HG03432 (cell line): ENCODE measurements around the gene BARX2.
A peak's percentile ranks its signal among the peaks of the same experiment; 100 is the strongest.

Experiments used
- ATAC-seq: cut with Tn5 transposase; IDR thresholded peaks from one replicate; pipeline ENCODE4 v1.9.1; 2021; ENCODE audit warnings: mild to moderate bottlenecking, moderate library complexity; ENCODE audit not compliant: unreplicated experiment

BARX2 gene

DNA sequence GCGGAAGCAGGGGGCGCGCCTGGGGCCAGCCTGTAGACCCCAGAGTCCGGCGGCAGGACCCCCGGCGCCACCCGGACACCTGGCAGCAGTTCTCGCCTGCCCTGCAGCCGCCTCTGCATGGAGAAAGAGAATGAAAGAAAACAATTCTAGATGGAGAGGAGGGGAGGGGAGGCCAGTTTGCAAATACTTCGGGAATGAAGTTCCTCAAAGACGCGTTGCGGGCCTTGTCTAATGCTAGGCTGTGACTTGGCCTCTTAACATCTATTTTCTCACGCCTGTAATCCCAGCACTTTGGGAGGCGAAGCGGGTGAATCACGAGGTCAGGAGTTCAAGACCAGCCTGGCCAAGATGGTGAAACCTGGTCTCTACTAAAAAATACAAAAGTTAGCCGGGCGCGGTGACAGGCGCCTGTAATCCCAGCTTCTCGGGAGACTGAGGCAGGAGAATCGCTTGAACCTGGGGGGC lies 2.1 kb upstream of the BARX2 start:
- ATAC-seq: no peak

DNA sequence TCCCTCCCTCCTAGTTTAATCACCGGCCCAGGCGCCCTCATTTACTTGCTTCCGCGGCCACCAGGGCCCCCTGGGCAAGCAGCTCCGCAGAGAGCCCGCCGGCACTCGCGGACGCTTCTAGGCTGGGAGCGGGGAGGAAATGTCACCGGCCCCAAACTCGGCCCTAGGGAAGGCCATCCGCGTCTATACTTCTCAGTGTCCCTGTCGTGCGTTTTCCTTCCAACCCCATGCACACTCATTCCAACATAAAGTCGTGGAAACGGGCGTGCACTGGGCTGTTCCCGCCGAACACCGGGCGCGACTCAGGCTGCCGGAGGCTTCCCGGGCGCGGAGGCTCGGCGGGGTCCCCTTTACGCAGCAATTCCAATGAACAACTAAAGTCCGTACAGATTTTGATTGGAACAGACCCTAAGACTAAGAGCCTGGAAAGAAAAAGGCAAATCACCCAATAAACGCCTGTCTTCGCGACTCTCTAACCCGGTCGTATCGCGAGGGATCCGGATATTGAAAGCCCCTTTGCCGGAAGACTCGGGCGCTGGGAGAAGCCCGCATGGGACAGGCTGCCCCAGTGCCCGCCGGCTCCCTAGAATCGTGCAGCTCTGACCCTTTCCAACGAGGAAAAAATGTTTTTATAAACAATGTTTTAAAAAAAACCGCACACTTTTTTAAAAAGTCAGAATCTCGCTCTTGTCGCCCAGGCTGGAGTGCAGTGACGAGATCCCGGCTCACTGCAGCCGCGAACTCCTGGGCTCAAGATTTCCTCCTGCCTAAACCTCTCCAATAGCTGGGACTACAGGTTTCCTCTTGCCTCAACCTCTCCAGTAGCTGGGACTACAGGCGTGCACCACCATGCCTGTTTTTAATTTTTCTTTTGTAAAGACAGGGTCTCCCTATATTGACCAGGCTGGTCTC lies 1.3 kb upstream of the BARX2 start:
- no peak for ATAC-seq

- peak; percentile 21 for ATAC-seq
Measured at GRCh38 chr11:129374993-129375750, 476 bp upstream of the BARX2 start.

GRCh38 chr11:129376658-129377341 lies 1.2 kb downstream of the BARX2 start:
- no peak for ATAC-seq

GRCh38 chr11:129377739-129378138 lies 2.1 kb downstream of the BARX2 start:
- ATAC-seq: no peak

GRCh38 chr11:129380413-129380812 lies 4.8 kb downstream of the BARX2 start:
- no peak for ATAC-seq

DNA sequence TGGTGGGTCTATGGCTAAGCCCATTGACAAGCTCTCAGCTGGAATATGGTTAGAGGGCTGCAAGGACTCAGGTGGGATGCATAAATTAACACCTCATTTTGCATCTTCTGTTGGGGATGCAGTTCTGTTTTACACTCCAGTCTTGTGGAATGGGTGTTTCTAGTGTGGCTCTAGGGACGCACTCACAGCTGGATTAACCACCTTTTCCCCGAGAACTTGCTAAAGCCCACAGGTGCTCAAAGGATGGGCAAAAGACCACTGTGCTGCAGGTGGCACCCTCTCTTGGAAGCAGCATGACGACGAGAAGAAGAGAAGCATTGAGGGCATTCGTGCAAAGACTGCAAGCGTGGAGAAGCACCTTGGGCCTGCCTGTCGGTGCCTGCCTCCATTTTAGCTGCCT lies 6.9 kb downstream of the BARX2 start:
- ATAC-seq: no peak

- ATAC-seq: no peak
Measured at GRCh38 chr11:129383060-129383459, 7.4 kb downstream of the BARX2 start.

- no peak for ATAC-seq
Measured at GRCh38 chr11:129383502-129383901, 7.9 kb downstream of the BARX2 start.

GRCh38 chr11:129384415-129384814 lies 8.8 kb downstream of the BARX2 start:
- ATAC-seq: no peak

DNA sequence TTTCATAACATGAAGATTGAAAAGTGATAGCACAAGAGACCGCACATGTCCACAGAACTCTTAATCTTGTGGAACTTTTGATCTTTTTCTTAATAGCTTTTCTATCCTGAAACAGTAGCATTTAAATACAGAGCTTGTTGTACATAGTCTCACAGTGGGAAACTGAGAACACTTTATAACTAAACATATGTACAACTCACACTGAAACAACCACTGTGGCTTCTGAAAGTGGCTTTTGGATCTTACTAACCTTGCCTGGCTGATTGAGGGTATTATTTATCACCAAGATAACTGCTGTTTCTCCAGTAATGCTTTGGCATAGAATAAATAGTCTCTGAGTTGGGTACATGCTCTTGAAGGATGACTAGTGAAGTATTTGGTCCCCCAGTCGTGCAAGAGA lies 10.2 kb downstream of the BARX2 start:
- no peak for ATAC-seq

GRCh38 chr11:129386795-129387397 lies 11.2 kb downstream of the BARX2 start:
- no peak for ATAC-seq

- no peak for ATAC-seq
Measured at GRCh38 chr11:129387434-129387833, 11.8 kb downstream of the BARX2 start.

DNA sequence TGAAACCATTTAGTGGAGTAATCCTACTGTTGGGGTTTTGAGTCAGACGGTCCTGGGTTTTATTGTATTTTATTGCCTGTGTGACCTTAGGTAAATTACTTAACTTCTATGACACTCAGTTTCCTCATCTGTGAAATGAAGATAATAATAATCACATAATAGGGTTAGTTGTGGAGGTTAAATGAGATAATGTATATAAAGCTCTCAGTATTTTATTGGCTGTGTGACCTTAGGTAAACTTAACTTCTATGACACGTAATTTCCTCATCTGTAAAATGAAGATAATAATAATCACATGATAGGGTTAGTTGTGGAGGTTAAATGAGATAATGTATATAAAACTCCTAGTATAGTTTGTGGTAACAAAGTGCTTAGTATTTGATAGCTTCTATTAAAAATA lies 13.2 kb downstream of the BARX2 start:
- ATAC-seq: no peak

GRCh38 chr11:129390303-129390821 lies 14.7 kb downstream of the BARX2 start:
- no peak for ATAC-seq

- ATAC-seq: no peak
Measured at GRCh38 chr11:129391360-129391759, 15.7 kb downstream of the BARX2 start.

DNA sequence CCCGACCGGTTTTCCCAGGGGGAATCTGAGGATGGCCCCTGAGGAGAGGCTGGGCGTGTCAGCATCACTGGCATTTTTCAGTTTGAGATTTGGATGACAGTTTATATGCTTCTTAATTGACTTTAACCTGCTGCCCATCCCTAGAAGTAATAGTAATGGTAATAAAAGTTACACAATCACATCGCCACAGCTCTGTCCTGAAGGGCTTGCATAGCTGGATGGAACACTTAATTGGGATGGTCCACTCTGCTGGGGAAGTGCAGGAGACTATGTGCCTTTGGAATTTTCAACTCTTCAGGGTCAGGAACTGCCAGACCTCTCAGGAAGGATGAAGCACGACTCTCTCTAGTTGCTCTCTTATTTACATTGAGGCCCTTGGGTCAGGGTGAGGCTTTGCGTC lies 16.2 kb downstream of the BARX2 start:
- ATAC-seq: no peak

- no peak for ATAC-seq
Measured at GRCh38 chr11:129392995-129393394, 17.3 kb downstream of the BARX2 start.

DNA sequence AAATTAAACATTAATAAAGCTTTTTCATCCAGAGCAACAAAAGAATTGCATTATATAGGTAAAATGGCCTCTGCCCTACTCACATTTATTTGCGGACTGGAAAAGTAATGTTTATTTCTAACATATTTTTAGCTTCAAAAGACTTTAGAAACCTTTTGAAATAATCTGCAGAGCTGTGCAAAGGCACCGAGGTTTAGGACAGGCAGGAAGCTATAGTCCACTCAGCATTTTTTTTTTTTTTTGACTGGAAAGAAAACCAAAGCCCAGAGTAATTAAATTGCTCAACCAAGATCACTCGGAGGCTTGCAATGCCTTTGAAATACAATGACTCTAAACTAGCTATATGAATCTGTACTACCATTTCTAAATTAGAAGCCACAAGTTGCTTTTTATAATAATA lies 19.1 kb downstream of the BARX2 start:
- ATAC-seq: no peak

DNA sequence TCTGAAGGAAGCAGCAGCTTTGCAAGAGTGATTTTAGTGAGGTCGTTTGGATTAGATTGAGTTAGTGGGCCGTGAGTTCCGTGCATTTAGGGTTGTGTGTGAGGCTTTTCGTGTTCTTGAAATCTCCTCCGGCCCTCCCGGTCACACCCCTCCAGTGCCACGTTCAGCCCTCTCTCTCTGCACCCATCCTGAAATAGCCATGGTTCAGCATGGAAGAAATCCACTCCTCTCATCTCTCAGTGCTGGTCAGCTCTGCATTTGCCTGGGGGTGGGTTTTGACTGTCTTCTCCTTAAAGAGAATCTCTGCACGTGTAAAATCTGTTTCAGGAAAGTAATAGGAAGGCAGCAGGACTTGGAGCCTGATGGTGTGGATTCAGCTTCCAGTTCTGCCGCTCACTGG lies 19.8 kb downstream of the BARX2 start:
- ATAC-seq: no peak

DNA sequence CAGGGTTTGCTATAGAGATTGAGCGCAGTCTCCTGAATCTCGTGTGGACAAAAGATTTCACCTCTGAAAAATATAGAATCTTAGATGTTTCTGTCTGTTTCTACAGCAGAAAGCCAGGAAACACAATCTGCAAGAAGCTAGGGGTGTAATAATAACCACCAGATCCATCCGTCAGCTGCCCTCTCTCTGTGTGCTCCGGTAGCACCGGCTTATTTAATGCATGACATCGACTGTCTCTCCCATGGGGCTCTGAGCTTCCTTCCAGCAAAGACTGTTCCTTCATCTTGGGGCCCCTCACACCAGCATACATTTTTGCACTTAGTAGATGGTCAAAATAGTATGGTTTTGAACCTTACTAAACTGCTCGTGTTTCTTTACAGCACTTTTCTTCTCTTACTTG lies 20.2 kb downstream of the BARX2 start:
- ATAC-seq: no peak
